CMK (cell line): Measurements from ENCODE around the gene TENM4.

ENCODE experiments used
- DNase-seq: peaks from one replicate; pipeline ENCODE4 v3.0.0-alpha.2; 2010; ENCODE audit warnings: low read depth

Gene TENM4

GRCh38 chr11:79084382-79084781 is 356.4 kb downstream of the TENM4 start:
- no peak for DNase-seq

- DNase-seq, result no peak
These were observed 357.5 kb downstream of the TENM4 start for GRCh38 chr11:79083352-79083751.

GRCh38 chr11:79082907-79083306 is 357.9 kb downstream of the TENM4 start:
- DNase-seq, result no peak

GRCh38 chr11:79082280-79082679 is 358.6 kb downstream of the TENM4 start:
- no peak for DNase-seq

GRCh38 chr11:79081471-79082031 is 359.3 kb downstream of the TENM4 start:
- no peak for DNase-seq

- DNase-seq, result no peak
These were observed 360.3 kb downstream of the TENM4 start for GRCh38 chr11:79080551-79080950.

GRCh38 chr11:79078999-79079398 is 361.8 kb downstream of the TENM4 start:
- DNase-seq, result no peak

- DNase-seq, result no peak
These were observed 362.4 kb downstream of the TENM4 start for GRCh38 chr11:79078456-79078855.

GRCh38 chr11:79077702-79078330 is 363.0 kb downstream of the TENM4 start:
- no peak for DNase-seq

GRCh38 chr11:79076526-79077115 is 364.2 kb downstream of the TENM4 start:
- DNase-seq, result peak; percentile 7

GRCh38 chr11:79074547-79074946 is 366.3 kb downstream of the TENM4 start:
- DNase-seq, result no peak

GRCh38 chr11:79071190-79071589 is 369.6 kb downstream of the TENM4 start:
- DNase-seq, result no peak

- DNase-seq, result no peak
These were observed 370.3 kb downstream of the TENM4 start for GRCh38 chr11:79070518-79070917.

- no peak for DNase-seq
These were observed 371.3 kb downstream of the TENM4 start for GRCh38 chr11:79069504-79069903.

- DNase-seq, result no peak
These were observed 372.5 kb downstream of the TENM4 start for GRCh38 chr11:79068356-79068755.

- DNase-seq, result no peak
These were observed 373.5 kb downstream of the TENM4 start for GRCh38 chr11:79067352-79067679.

- no peak for DNase-seq
These were observed 374.1 kb downstream of the TENM4 start for GRCh38 chr11:79066456-79067351.

- no peak for DNase-seq
These were observed 377.7 kb downstream of the TENM4 start for GRCh38 chr11:79062814-79063762.

GRCh38 chr11:79060081-79060953 is 380.5 kb downstream of the TENM4 start:
- no peak for DNase-seq

GRCh38 chr11:79059141-79059540 is 381.7 kb downstream of the TENM4 start:
- DNase-seq, result no peak
